HG02981 (cell line): ENCODE data around the gene ZKSCAN1.

ENCODE experiments used
- ATAC-seq: cut with Tn5 transposase; IDR thresholded peaks from one replicate; pipeline ENCODE4 v1.9.1; 2021; ENCODE audit warnings: mild to moderate bottlenecking, moderate library complexity; ENCODE audit not compliant: unreplicated experiment

The ZKSCAN1 gene

DNA sequence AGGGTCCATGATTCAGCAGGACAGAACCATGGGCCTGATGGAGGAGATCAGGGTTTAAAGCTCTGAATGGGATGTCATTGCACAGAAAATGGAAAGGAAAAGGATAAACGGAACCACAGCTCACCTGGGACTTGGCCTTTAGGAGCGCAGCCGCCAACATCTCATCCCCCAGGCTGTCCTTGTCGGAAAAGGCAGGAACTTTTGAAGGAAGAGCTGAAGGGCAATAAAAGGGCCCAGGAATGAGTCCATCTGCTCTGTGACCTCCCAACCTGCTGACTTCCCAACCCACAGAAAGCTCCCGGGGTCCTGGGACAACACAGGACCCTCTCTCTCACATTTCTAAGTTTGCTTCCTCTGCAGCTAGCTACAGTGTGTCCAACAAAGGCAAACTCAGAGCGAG is 60.0 kb downstream of the ZKSCAN1 start:
- no peak for ATAC-seq

GRCh38 chr7:100077205-100077604 is 61.8 kb downstream of the ZKSCAN1 start:
- ATAC-seq: no peak

GRCh38 chr7:100079024-100079560 is 63.7 kb downstream of the ZKSCAN1 start:
- no peak for ATAC-seq

DNA sequence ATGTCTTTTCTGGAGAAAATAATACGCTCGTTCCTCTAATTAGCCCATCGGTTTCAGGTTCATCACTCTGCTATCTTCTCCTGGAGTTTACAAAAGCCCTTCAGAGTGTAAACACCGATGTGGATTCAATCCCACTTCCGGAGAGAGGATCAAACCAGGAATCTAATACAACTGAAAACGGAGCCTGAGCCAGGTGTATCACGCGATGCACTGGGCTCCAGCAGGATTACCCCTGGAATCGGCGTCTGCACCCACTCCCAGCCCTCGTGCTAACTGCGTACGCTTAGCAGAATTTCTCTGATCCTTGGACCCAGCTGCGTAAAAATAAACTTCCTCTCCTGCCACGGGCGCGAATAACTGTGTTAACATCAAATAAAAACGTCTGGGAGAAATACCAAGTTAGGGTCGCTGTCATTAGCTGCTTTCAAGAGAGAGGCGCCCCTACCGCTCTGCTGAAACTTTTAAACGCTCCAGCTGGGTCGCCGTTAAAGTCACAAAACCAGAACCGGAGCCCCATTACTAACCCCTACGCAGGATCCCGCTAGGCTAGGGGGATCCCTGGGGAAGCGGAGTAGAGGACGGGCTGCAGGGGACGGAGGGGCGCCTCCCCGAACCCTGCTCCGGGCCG is 65.6 kb downstream of the ZKSCAN1 start:
- ATAC-seq: no peak

DNA sequence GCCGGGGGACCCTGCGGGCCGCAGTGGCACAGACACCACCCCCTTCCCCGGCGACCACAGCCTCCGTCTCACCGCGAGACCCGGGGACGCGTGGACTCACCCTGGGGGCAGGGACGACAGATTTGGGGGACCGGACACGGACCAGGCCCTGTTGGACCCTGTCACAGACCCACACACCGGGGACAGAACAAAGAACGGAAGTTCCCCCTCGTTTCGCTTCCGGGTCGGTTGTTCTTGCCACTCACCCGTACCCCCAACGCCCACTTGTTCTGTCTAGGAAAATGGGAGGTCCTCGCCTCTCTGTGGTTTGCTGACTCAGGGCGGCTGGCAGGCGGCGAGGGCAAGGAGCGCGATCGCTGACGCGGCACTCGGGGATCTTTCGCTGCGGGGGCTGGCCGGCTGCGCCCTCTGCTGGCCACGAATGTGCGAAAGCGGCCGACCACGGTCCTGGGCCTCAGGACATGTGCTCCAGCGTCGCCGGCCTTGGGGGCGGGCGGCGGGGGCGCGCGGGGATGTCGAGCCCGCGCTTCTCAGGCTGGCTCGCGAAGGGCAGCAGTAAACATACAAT is 66.2 kb downstream of the ZKSCAN1 start, which contains the start of gene ZNF3:
Gene ZNF3, minus strand, starts transcription at position 189 of the 568 bp plus-strand sequence. CDS start 4,366 bp downstream, outside the sequence.
- peak; percentile 82 for ATAC-seq

DNA sequence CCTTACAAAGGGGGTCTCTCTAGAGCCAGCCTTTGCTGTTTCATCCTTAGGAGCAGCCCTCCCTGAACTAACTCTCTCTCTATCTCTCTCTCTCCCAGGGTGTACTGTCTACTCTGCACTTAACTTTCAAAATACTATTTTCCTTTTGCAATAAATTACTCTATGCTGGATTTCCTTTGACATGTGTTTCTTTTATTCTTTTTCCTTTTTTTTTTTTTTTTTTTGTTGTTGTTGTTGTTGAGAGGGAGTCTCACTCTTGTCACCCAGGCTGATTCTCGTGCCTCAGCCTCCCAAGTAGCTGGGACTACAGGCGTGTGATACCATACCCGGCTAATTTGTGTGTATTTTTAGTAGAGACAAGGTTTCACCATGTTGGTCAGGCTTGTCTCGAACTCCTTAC is 67.6 kb downstream of the ZKSCAN1 start:
- no peak for ATAC-seq

GRCh38 chr7:100085515-100085914 is 70.1 kb downstream of the ZKSCAN1 start:
- ATAC-seq: no peak

GRCh38 chr7:100087055-100087750 is 71.8 kb downstream of the ZKSCAN1 start:
- ATAC-seq: no peak

DNA sequence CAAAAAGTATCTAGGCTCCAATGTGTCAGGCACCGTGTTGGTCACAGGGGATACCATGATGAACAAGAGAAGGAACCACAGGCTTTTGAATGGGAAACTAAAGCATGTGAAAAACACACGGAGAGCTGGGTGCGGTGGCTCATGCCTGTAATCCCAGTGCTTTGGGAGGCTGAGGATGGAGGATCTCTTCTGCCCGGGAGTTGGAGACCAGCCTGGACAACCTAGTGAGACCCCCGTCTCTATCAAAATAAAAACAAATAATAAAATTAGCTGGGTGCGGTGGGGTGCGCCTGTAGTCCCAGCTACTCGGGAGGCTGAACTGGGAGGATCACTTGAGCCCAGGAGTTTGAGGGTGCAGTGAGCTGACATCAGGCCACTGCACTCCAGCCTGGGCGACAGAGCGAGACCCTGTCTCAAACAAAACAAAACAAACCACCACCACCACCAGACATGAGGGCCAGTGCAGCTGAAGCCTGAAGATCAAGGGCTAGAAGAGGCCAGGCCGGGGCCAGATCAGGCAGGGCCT is 72.8 kb downstream of the ZKSCAN1 start:
- no peak for ATAC-seq

DNA sequence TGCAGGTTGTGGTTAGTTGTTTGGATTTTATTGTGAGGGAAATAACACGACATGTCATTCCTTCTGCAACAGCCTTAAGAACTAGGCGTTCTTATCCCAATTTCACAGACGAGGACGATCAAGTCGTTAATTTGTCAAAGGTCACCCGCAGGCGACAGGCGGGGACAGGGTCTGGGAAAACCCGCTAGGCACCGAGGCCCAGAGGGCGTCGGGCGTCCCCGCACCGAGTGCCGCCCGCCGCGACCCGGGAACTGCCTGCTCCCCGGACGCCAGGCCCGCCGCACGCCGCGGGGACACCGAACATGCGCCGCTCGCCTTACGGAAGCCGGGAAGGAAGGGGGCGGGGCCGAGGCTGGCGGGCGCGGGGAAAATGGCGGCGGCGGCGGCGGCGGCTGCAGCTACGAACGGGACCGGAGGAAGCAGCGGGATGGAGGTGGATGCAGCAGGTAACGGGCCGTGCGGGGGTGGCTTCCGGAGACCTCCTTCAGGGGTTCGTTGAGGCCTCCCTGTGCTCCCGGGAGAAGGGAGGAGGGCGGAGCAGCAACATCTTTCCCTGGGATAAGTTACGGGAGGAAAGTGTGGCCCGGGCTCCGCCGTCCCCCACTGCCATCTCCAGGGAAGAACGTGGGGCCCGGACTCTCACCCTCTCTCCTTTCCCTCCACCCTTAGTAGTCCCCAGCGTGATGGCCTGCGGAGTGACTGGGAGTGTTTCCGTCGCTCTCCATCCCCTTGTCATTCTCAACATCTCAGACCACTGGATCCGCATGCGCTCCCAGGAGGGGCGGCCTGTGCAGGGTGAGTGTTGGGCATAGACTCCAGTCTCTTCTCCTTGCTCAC is 73.4 kb downstream of the ZKSCAN1 start, which contains the start of gene COPS6:
Gene COPS6, plus strand, starts transcription at position 349 of the 837 bp plus-strand sequence. Its CDS starts 22 bp downstream, at position 371.
- no peak for ATAC-seq

GRCh38 chr7:100089458-100090196 is 74.2 kb downstream of the ZKSCAN1 start:
- no peak for ATAC-seq

DNA sequence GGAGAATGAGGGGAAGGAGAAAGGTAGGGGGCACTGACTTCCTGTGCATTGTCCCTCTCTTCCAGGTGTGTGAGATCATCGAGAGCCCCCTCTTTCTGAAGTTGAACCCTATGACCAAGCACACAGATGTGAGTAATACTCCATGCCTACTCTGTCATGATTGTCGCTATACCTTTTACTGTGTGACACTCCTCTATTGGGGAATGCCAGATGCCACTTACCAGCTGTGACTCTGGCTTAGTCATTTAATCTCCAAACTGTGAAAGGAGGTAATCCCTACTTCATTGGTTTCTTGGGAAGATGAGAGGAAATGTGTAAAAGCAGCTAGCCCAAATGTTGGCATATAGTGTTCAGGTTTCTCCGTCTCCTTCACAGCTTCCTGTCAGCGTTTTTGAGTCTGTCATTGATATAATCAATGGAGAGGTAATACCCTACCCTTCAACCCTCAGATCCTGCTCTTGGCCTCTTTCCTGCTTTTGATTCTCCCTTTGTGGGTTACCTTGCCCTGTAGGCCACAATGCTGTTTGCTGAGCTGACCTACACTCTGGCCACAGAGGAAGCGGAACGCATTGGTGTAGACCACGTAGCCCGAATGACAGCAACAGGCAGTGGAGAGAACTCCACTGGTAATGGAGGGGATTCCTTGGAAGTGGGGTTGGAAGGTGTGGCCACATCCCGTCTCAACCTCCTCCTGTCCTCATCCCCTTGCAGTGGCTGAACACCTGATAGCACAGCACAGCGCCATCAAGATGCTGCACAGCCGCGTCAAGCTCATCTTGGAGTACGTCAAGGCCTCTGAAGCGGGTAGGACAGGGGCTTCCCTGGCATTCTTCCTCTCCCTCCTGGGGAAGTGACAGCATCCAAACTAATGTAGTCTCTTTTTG is 75.4 kb downstream of the ZKSCAN1 start:
- ATAC-seq: no peak
